GM23248 (cell line): ENCODE results near the gene RSF1.

Experiments used
- EZH2 ChIP-seq: fragments of 200-600 bp; sonication (generic); IDR thresholded peaks from 2 replicates; pipeline ENCODE4 v1.6.1; 2018; ENCODE audit warnings: antibody characterized with exemption, mild to moderate bottlenecking; ENCODE audit not compliant: insufficient read depth, poor library complexity, severe bottlenecking
- EZH2phosphoT487 ChIP-seq: fragments of 200-600 bp; sonication (generic); IDR thresholded peaks from 2 replicates; pipeline ENCODE4 v1.6.1; 2018; ENCODE audit warnings: antibody characterized with exemption, moderate library complexity, mild to moderate bottlenecking, low read depth; ENCODE audit not compliant: insufficient read depth

DNA sequence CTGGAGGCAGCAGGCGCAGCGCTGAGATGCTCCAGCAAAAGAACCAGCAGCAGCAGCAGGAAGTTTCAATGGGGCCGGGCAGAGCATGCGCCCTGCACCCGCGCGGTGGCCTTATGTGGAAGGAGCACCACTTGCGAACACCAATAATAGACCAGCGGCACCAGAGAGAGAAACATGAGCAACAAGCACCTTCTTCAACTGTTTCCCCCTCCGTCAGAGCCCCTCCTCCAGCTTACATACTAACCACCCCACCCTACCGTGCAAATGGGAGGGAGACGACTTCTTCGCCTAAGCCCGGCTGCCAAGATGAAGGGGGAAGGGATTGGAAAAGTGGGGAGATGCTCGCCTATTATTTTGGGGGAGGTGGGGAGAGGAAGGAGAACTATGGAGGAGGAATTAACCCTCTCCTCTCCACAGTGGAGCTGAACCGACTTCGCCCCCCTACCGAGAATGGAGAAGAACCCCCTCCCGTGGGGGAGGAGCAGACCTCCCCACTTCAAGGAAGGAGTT lies 1.1 kb downstream of the RSF1 start:
- TF ChIP-seq EZH2 (no peak), EZH2phosphoT487 (no peak)
